PC-3 (cell line): Measurements from ENCODE around the gene BCCIP. TPM values are rescaled to one million over a fixed set of nuclear protein-coding genes. Genes with fewer than 3 reads are reported as not detected.

ENCODE experiments used
- ATAC-seq: fragments of 200-7000 bp; cut with Tn5 transposase; 2 replicates; pipeline ENCODE4 v1.9.1; 2020; ENCODE audit warnings: mild to moderate bottlenecking, moderate library complexity
- BruUV-seq: library from RNA; stranded (reverse); fragments of 400-500 nt; replicated peaks from 2 replicates; lab custom pipeline; 2021; lab: Mats Ljungman, UMichigan
- CTCF ChIA-PET: fragments of 300-600 bp; sonication (Branson Sonifier 250); formaldehyde crosslinking; loops from one replicate; lab custom pipeline; 2022; ENCODE audit warnings: antibody characterized with exemption; lab: Charles Lee
- POLR2A ChIA-PET: fragments of 300-600 bp; sonication (Branson Sonifier 250); formaldehyde crosslinking; loops from one replicate; lab custom pipeline; 2022; ENCODE audit warnings: antibody characterized with exemption; ENCODE audit not compliant: unreplicated experiment; lab: Charles Lee
- DNase-seq: peaks from one replicate; pipeline ENCODE4 v3.0.0-alpha.2; 2015
- H2AFZ ChIP-seq: fragments of 300-600 bp; sonication (generic); 2 replicates; pipeline ENCODE4 v1.6.0; 2016; ENCODE audit warnings: antibody characterized with exemption, low read length
- H3F3A ChIP-seq: fragments of 300-600 bp; sonication (generic); one replicate; pipeline ENCODE4 v1.6.0; 2017; ENCODE audit warnings: antibody characterized with exemption, low read length, control low read depth, mild to moderate bottlenecking; ENCODE audit not compliant: unreplicated experiment
- H3K27ac ChIP-seq: fragments of 300-600 bp; sonication (generic); 2 replicates; pipeline ENCODE4 v1.5.1; 2016; ENCODE audit warnings: mild to moderate bottlenecking, low read length
- H3K27me3 ChIP-seq: fragments of 300-600 bp; sonication (generic); 2 replicates; pipeline ENCODE4 v1.6.1; 2016; ENCODE audit warnings: low read length, mixed read lengths
- H3K36me3 ChIP-seq: fragments of 300-600 bp; sonication (generic); 2 replicates; pipeline ENCODE4 v1.6.1; 2016; ENCODE audit warnings: low read depth, mixed run types, low read length, mixed read lengths
- H3K4me1 ChIP-seq: fragments of 300-600 bp; sonication (generic); 2 replicates; pipeline ENCODE4 v1.5.1; 2016; ENCODE audit warnings: low read length; ENCODE audit not compliant: insufficient read depth
- H3K4me2 ChIP-seq: fragments of 300-600 bp; sonication (generic); 2 replicates; pipeline ENCODE4 v1.6.0; 2016; ENCODE audit warnings: low read length
- H3K4me3 ChIP-seq: fragments of 300-600 bp; sonication (generic); 2 replicates; pipeline ENCODE4 v1.5.1; 2016; ENCODE audit warnings: mild to moderate bottlenecking, low read length, mixed read lengths
- H3K79me2 ChIP-seq: fragments of 300-600 bp; sonication (generic); 2 replicates; pipeline ENCODE4 v1.6.1; 2017; ENCODE audit warnings: low read length, mixed read lengths
- H3K9ac ChIP-seq: fragments of 300-600 bp; sonication (generic); 2 replicates; pipeline ENCODE4 v1.6.0; 2016; ENCODE audit warnings: mild to moderate bottlenecking, low read length
- H3K9me2 ChIP-seq: fragments of 300-600 bp; sonication (generic); replicated peaks from 2 replicates; pipeline ENCODE4 v1.6.1; 2016; ENCODE audit warnings: mixed run types, low read length, mixed read lengths
- H3K9me3 ChIP-seq: fragments of 300-600 bp; sonication (generic); 2 replicates; pipeline ENCODE4 v1.6.1; 2016; ENCODE audit warnings: low read length, mixed read lengths
- H4K20me1 ChIP-seq: fragments of 300-600 bp; sonication (generic); 2 replicates; pipeline ENCODE4 v1.6.1; 2016; ENCODE audit warnings: low read length, mixed read lengths
- CTCF ChIP-seq: fragments of 300-600 bp; sonication (generic); conservative IDR thresholded peaks from 2 replicates; pipeline ENCODE4 v1.5.1; 2017; ENCODE audit warnings: antibody characterized with exemption, low read depth, mild to moderate bottlenecking, low read length
- EZH2 ChIP-seq: fragments of 300-600 bp; sonication (generic); IDR thresholded peaks from one replicate; pipeline ENCODE4 v1.6.1; 2017; ENCODE audit warnings: antibody characterized with exemption, mild to moderate bottlenecking, low read length; ENCODE audit not compliant: unreplicated experiment
- EZH2phosphoT487 ChIP-seq: fragments of 300-600 bp; sonication (generic); IDR thresholded peaks from 2 replicates; pipeline ENCODE4 v1.6.1; 2018; ENCODE audit warnings: mild to moderate bottlenecking, antibody characterized with exemption, low read length, borderline replicate concordance
- intact Hi-C: fragments of 100-400 bp; cut with micrococcal nuclease; formaldehyde crosslinking; loops from 2 replicates; pipeline ENCODE4 v1.9.0; 2023
- total RNA-seq: library from RNA; depleted of rRNA; stranded (reverse); fragments of >200 nt; gene quantifications from 2 replicates; pipeline ENCODE4 v1.2.3, GENCODE V29; 2014

Gene BCCIP
- total RNA-seq, 1 experiment from 2014 or later = 81.5 TPM

GRCh38 chr10:125857185-125857760 is 33.9 kb downstream of the BCCIP start:
- H3K9me3 ChIP-seq = no peaks in the 10 kb centered on the region
- no peaks in the 10 kb centered on the region for H3K9me2 ChIP-seq
- no peak for ATAC-seq
- H3K9ac ChIP-seq = no peak overlapping the region
- no peaks in the 10 kb centered on the region for H3K79me2 ChIP-seq
- no peaks in the 10 kb centered on the region for H3K27me3 ChIP-seq
- ChIA-PET CTCF (no interaction called here), POLR2A (no interaction called here)
- intact Hi-C loops = no loop called here
- no peaks in the 10 kb centered on the region for H3K4me1 ChIP-seq
- no peak for DNase-seq
- H3K4me3 ChIP-seq = no peak overlapping the region
- no peaks in the 10 kb centered on the region for H3F3A ChIP-seq
- no peak overlapping the region for H2AFZ ChIP-seq
- no peak overlapping the region for H3K27ac ChIP-seq
- no peak overlapping the region for H3K4me2 ChIP-seq
- no peaks in the 10 kb centered on the region for H4K20me1 ChIP-seq
- TF ChIP-seq CTCF (no peak), EZH2 (no peak), EZH2phosphoT487 (no peak)
- peaks cover 4% of the 10 kb centered on the region; the same call in 1 of the 2 replicates for H3K36me3 ChIP-seq
- BruUV-seq = no TSS peak

GRCh38 chr10:125859128-125859817 is 35.9 kb downstream of the BCCIP start:
- Histone ChIP-seq H3K79me2 (no peaks in the 10 kb centered on the region), H3K27ac (no peak overlapping the region), H3K4me3 (no peak overlapping the region), H3K27me3 (no peaks in the 10 kb centered on the region), H3K9me3 (no peaks in the 10 kb centered on the region), H3K4me2 (no peak overlapping the region), H3F3A (no peaks in the 10 kb centered on the region), H3K9me2 (no peaks in the 10 kb centered on the region), H4K20me1 (no peaks in the 10 kb centered on the region), H3K4me1 (no peaks in the 10 kb centered on the region), H3K36me3 (peaks cover 3% of the 10 kb centered on the region; the same call in 1 of the 2 replicates), H2AFZ (no peak overlapping the region), H3K9ac (no peak overlapping the region)
- no peak for DNase-seq
- ChIA-PET CTCF (no interaction called here), POLR2A (no interaction called here)
- no peak for ATAC-seq
- TF ChIP-seq EZH2 (no peak), EZH2phosphoT487 (no peak), CTCF (no peak)
- BruUV-seq = no TSS peak
- intact Hi-C loops = no loop called here

- Histone ChIP-seq H3K27ac (no peak overlapping the region), H3K9me2 (no peaks in the 10 kb centered on the region), H3K79me2 (no peaks in the 10 kb centered on the region), H3K4me3 (no peak overlapping the region), H4K20me1 (no peaks in the 10 kb centered on the region), H3K9me3 (no peaks in the 10 kb centered on the region), H3K9ac (no peak overlapping the region), H3K4me2 (no peak overlapping the region), H3F3A (no peaks in the 10 kb centered on the region), H2AFZ (no peak overlapping the region), H3K36me3 (no peaks in the 10 kb centered on the region; the same call in 1 of the 2 replicates), H3K4me1 (no peaks in the 10 kb centered on the region), H3K27me3 (no peaks in the 10 kb centered on the region)
- BruUV-seq = no TSS peak
- TF ChIP-seq EZH2phosphoT487 = no peak
- no peak for TF ChIP-seq CTCF
- TF ChIP-seq EZH2 = no peak
- ChIA-PET POLR2A (interaction anchor here (0.6 kb wide), 1 partner anchor 388 kb away, joined by 5 read pairs; no protein-coding TSS in a partner anchor), CTCF (interaction anchor here (0.6 kb wide), 1 partner anchor 639 kb away, joined by 3 read pairs; no protein-coding TSS in a partner anchor)
- ATAC-seq (no peak), DNase-seq (no peak)
- intact Hi-C loops = loop anchor here (5.0 kb wide), 2 partner anchors 42 to 522 kb away; partner anchors contain the start of gene ADAM12
These were observed 41.8 kb downstream of the BCCIP start for GRCh38 chr10:125865120-125865519.
